NCI-H524 (cell line): Measurements from ENCODE around the gene SLC39A11.
A peak's percentile ranks its signal among the peaks of the same experiment; 100 is the strongest.
"Not testable (repeated sequence)": the region's sequence is repeated elsewhere in the genome, so short reads cannot be mapped to it uniquely, and the experiment has no call there.

Experiments used
- DNase-seq, 2 experiments: peaks; one replicate each; lab custom pipeline; 2025; lab: John Stamatoyannopoulos, UW

Gene SLC39A11

DNA sequence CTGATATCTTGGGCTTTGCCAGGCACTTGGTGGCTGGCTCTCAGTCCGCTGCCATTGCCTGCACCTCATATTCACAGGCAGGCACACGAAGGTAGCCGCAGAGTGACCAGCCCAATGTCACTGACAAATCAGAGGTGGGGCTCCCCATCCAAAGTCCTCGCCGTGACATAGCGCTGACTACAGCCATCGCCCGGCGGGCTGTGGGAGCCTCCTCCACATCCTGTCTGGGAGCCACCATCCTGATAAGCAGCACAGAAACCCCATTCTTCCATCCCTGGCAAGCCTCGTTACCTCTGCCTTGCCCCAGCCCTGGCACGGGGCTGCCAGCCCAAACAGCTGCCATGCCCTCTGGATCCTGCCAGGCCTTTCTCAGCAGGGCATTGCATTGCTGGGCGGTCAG is 437.8 kb downstream of the SLC39A11 start:
- DNase-seq, result no peak

DNA sequence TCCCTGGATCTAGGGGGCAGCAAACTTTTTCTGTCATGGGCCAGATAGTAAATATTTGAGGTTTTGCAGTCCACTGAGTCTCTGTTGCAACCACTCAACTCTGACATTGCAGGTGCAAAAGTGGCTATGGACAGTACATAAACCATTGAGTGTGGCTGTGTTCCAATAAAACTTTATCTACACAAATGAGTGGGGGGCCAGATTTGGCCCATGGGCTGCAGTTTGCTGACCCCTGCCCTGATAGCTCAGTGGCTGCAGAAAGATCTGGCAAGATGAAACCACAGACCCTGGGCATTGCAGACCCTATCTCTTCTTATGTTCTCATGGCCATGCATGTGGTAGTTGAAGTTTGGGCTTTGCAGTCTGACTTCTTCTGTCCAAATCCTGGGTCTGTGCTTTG is 440.5 kb downstream of the SLC39A11 start:
- no peak for DNase-seq

DNA sequence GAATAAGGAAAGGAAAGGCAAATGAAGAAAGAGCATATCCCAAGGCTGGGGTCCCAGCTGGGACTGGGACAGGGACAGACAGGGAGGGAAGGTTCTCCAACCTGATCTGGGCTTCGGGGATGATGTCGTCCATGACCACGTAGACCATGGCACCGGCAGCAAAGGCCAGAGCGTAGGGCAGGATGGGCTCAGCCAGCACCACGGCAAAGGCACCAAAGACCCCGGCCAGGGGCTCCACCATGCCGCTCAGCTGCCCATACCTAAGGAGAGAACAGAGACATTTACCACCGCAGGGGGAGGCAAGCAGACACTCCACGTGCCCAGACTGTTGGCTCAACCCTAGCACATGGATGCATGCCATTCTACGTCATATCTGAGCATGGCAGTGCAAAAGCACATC is 443.8 kb downstream of the SLC39A11 start:
- DNase-seq, result no peak

DNA sequence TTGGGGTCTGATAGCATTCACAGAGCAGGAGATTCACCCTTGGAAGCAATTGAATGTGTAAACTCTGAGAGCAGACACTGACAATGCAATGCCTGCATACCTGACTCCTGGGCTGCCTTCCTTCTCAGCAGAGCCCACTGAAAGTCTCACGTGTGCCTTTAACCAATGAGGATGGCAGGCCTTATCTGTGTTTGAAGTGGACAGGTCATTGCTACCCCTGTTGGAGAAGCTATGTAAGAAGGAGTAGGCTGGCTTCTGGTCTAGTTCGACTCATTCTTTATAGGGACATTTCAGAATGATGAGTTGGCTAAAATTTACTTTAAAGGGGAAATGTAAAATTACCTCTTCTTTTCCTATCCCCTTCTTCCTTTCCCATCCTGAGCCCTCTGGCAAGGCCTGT is 446.3 kb downstream of the SLC39A11 start:
- no peak for DNase-seq

DNA sequence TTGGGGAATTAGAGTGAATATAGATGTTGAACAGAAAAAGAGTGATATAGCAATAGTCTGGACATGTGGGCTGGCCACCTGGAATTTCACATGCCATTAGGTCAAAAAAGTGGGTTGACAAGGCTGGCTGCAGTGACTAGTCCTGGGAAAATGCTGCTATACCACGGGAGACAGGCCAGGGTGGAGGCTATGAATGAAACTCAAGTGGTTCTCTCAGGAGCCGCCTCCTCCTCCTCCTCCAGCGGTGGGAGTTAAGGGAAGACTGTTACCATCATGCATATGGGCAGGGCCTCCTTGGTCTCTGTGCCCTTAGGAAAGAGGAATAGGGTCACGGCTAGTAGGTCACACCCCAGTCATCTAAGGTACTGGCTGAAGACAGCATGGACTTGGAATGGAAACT is 448.0 kb downstream of the SLC39A11 start:
- no peak for DNase-seq

DNA sequence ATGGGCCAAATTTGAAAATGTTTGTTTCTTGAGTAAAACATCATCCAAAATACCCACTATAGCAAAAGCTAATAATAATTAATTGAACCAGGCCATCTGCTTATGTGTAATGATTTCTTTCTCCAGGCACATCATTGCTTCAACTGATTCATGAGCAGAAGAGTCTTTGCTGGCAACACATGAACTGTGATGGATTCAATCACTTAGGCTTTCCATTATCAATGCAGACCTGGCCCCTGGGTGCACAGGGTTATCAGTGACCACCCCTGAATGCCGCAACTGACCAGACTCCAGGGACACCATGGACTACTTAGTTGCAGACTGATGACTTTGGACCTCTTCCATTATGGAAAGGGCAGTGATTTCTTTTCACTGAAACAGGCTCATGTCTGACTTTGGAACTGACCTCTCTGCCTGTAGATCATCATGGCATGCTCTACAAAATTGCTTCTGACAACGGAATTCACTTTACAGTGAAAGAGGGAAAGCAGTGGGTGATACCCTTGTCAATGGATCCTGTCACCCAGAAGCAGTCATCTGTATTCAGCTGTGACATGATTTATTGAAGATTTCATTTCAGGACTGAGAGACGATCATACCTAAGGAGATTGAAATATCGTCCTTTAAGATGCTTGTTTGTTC is 448.8 kb downstream of the SLC39A11 start:
- DNase-seq, result no peak

DNA sequence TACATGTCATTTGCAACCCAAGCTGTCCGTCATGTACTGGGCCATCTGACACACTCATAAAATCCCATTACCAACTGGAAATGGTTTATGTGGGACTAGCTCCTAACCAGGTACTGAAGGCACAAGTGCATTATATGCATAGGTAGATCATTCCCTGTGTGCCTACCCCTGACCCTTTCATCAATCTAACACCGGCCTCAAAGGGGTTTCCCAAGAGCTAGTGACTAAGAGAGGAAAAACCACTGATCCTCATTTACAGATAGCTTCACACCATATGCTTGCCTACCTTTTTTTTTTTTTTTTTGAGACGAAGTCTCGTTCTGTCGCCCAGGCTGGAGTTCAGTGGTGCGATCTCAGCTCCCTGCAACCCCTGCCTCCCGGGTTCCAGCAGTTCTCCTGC is 449.8 kb downstream of the SLC39A11 start:
- no peak for DNase-seq

DNA sequence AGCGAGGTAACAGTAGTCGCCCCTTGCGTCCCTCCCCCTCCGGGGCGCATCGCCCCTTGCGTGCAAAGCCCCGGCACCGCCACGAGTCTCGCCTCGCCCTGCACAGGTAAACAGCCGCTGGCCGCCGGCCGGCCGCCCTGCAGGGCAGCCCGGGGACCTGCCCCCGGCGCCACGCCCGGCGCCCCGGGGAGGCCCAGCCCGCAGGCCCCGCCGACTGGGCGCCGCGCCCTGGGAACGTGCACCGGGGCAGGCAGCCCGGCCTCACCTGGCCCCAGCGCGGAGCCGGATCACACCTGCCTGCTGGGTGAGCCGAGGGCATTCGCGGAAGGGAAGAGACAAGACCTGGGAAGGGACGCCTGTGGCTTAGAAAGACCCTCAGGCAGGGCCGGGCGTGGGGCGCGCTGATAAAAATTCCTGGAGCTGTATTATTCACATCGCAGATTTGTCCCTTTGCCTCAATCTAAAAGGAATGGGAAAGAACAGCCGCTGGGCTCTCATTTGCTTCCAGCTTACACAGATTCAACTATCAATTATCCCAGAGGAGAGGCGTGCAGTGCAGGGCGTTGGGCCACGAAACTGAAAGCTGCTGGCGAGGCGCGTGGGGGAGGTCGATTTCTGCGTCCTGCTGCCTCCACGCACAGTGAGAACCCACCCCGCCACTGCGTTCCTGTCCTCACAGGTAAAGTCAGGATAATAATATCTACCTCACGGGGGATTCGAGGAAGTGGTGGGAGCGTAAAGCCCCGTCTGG is 451.9 kb downstream of the SLC39A11 start:
- no peak for DNase-seq

DNA sequence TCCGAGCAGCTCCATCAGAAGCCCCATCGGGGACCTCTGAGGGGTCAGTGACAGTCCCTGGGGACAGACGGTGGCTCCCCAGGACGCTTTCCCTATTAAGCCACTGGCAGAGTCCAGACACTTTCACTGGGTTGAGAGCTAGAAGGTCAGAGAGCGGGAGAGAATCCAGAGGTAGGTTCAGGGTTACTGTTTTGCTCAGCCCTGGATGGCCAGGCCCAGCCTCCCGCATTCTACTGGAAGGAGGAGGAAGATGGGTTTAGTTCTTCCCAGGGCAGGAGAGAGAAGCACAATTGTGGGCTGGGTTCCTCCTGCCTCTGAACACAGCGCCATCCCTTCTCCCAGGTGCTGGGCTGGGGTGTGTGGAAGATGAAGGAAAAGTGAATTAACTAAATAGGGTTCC is 452.8 kb downstream of the SLC39A11 start:
- DNase-seq, result no peak

DNA sequence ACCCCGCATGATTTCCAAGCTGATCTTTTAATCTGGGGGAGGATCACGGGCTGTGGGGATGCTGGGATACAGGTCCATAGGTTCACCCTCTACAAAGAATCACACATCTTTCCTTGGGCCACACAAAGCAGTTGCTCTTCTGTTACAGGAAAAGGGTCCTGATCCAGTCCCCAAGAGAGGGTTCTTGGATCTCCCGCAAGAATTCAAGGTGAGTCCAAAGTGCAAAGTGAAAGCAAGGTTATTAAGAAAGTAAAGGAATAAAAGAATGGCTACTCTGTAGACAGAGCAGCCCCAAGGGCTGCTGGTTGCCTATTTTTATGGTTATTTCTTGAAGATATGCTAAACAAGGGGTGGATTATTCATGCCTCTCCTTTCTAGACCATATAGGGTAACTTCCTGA is 453.6 kb downstream of the SLC39A11 start:
- DNase-seq, result not testable (repeated sequence)

DNA sequence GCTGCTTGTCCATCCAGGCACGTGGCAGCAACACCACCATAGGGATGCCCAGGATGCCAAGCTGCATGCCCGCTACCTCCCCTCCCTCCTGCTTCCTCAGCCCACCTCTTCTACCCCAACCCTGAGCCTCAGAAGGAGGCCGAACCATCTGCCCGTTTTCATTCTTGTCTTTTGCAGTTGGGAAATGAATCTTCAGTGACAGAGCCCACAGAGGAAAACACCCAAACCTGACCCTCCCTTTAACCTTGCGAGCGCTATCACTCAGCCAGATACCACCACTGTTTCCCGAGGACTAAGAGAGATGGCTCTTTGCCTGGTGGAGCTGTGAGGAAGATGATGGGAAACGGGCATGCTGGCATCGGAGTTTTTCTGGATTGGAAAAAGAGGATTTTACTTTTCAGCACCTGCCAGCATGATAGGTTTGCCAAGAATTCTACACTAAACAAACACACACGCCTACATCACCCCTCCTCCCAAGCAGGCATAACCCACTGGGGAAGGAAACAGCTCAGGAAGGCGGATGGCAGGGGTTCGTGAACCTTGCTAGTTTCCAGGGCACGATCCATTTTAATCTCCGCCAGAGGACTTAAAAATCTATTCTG is 457.4 kb downstream of the SLC39A11 start:
- DNase-seq, result no peak

DNA sequence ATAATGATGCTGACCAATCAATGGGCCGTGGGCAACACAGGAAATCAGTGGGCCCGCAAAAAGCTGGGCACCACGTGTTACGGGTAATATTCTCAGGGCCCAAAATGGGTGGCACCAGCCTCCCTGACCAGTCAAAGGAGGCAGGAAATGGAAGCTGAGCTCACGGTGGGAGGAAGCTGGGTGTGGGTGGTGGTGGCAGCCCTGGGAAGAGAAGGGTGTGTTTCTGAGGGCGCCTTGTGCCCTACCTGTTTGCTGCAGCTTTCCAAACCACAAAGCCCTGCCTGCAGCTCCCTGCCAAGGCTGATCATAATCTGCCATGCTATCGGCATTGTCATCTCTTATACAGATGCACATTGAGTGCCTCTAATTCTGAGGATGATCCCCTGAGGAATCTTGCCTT is 457.9 kb downstream of the SLC39A11 start:
- no peak for DNase-seq

DNA sequence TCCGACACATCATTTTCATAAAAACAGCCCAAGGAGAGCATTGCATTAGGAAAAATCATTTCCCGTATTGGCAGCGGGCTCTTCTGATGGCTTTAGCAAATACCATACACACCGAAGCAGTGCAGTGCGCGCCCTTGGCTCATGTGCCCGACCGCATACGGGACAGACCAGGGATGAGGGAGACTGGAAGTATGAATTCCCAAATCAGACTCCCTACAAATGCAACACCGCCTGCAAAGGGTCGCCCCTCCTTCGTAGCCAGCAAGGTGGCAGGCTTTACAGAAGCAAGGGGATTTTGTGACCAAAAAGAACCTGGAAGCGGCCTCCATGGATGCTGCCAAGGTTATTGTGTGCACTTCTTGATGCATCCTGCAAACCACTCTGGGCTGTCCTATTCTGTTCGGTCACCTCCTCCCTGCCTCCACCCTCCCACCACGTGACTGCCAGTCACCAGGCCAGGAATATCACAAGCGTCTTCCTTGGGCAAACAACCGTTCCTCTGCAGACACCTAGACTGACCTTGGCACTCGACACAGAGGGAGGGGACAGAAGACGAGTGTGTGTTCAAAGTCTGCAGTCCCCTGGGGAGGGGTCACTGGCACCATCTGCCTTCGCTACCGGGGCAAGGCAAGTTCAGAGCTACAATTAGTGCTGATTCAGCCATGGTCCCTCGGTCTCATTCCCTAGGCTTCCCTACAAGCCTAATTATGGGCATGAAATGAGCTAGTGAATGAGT is 460.4 kb downstream of the SLC39A11 start:
- DNase-seq, result peak in 1 of 2 experiments; percentile 23

DNA sequence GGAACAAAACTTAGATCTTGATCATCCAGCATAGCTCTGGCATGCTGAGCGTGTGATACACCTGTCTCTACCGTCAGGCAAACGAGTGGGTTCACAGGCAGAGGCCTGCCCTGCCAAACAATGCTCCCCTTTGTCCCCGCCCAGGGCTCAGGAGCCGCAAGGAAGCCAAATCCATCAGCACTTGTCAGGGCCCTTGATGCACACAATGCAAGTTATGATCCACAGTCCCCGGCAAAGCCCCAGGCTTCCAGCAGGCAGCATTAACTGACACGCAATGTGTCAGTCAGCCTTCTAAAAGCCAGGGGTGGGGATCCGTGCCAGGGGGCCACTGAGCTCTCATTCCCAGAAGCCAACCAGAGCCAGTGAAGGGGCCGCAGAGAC is 460.9 kb downstream of the SLC39A11 start:
- DNase-seq, result no peak

DNA sequence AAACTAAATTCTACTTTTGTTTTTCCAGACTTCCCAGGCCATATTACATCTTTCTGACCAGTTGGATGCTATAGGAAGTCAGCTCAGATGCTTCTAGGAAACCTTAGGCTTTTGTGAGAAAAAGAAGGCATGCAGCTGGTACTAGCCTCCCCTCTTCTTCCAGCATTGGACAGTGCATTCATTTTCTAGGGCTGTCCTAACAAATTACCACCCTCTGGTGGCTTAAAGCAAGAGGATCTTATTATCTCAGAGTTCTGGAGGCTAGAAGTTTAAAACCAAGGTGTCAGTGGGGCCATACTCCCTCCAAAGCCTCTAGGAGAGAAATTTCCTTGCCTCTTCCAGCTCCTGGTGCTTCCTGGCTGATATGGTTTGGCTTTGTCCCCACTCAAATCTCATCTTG is 467.8 kb downstream of the SLC39A11 start:
- no peak for DNase-seq

DNA sequence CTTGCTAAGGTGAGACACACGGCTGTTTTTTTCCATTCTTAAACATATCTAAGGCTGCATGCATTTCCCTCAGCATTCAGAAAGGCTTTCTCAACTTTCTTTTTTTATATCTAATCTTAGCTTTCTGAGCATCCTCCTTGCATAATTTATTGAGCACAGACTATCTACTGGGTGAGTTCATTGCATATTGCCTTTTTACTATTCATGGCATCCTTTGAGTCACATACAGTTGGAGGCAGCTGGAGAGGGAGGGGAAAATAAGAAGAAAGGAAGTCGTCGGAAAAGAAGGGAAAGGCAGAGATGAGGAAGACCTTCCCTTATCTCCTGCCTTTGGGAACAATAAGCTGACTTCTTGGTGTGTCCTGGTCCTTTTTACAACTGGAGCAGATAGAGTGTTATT is 468.3 kb downstream of the SLC39A11 start:
- DNase-seq, result no peak

DNA sequence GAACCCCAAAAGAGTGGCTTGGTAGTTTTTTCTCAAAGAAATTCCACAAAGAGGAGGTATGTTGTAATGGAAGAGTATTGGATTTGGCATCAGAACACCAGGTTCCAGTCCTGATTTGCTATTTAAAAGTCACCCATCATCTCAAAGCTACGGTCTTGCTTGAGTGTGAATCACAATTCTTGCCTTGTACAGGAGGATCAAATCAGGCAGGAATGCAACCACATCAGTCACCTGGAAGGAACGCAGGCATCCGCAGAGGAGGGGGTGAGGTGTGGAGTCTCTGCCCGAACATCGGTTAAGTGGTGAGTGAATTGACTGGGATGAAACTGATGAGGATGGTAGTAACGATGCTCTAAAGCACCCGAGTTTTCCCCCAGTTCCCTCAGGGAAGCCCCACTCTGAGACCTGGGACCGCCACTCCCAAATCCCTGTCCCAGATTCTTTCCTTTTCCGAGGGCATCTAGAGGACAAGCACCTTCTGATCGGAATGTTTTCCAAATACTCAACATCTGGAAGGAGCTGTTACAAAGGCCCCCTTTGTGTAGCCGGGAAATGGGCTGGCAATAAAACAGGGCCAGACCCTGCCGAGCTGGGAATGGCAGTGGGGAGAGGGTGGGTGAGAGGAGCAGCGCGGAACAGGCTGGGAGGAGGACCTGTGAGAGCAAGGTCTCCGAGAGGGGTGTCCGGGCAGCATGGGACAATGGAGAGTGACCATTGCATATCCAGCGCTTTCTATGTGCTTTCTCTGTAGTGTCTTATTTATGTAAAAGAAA is 469.6 kb downstream of the SLC39A11 start:
- DNase-seq, result no peak

DNA sequence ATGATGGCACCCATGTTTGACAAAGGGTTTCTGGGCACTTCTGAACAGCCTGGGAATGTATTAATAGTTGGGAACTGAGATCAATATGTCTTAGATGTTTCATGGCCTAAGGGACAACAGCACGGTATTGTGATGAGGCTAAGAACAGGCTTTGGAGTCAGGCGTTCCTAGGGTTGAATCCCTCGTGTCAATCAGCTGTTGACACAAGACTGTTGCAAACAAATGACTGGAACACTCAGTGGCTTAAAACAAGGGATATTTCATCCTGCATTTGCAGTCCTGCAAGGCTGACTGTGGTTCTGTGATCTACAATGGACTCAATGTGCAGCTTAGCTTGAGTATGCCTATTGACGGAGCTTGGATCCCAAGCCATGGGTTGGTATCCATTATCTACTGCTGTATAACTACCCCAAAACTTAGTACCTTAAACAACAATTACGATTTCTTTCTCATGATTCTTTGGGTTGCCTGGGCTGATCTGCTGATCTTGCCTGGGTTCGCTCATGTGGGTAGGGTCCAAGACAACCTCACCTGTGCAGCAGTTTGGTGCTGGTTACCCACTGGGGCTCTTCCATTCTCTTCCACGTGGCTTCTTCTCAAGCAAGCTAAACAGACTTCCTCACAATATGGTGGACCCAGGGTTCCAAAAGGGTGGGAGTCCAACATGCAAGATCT is 472.4 kb downstream of the SLC39A11 start:
- DNase-seq, result no peak

DNA sequence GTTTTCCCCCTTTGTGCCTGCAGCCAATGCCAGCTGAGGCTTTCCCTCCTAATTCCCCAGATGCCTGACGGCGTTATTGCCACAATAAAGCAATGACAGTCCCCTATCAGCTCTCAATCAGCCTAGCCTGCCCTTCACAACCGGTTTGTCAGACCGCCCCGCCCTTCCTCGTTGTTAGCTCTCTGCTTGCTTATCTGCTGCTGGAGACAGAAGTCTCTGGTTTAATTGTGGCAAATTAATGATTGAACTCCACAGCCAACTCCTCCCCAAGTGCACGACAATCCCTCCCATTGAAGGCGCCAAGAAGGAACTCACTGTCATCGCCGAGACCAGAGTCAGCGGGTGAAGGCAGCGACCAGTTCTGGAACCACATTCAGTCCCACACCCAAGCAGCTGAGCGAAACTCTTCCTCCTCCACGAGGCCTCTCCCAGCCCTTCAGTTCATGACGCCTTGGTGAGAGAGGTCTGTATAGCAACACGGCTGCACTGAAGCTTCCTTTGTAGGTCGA is 474.4 kb downstream of the SLC39A11 start:
- no peak for DNase-seq

DNA sequence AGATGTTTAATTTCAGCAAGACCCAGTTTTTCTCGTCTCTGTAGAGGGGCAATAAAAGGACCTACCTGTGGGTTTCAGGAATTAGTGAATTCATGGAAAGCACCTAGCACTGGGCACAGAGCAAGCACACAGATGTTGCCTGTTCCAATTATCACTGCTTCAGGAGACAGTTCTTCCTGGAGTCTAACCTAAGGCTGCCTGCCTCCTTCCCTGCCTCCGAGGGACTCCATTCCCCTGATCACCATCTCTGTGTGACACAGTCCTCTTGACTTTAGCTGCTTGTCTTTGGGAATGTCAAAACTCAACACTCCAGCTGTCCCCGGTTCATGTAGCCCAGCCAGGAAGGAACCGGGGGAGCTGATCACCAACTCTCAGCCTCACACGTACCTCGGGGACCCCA is 474.9 kb downstream of the SLC39A11 start:
- no peak for DNase-seq

DNA sequence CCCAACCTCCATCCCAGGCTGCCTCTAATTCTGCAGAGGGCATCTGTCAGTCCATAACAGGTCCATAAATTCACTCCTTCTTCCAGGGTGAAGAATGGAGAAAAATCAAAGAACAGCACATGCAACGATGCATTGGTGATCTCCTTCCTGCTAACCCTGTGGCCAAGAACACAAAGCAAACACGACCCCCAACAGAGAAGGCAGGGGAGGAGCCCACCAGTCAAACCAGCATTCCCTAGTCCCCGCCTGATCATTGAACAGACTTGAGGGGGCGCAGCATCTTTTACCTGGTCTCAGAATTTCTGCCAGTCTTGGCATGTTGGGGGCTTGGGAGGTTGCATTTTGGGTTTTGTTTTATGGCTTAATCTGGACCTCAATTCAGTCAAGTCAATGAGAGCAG is 476.0 kb downstream of the SLC39A11 start:
- no peak for DNase-seq
